Activated T-cell treated with anti-CD3 and anti-CD28 coated beads, Interleukin-2, amount 50 U/mL, for 4 hours (primary cell): Measurements from ENCODE around the gene OR8H2. TPM values are rescaled to one million over a fixed set of nuclear protein-coding genes. Genes with fewer than 3 reads are reported as not detected.
"Not testable (repeated sequence)": the region's sequence is repeated elsewhere in the genome, so short reads cannot be mapped to it uniquely, and the experiment has no call there.

ENCODE experiments used
- ATAC-seq, 2 donors: fragments of 200-7000 bp; cut with Tn5 transposase; one replicate each; pipeline ENCODE4 v1.10.0; 2021
- DNase-seq: peaks from one replicate; pipeline ENCODE4 v3.0.0-alpha.2; 2020
- H3K27me3 Mint-ChIP-seq: one replicate; pipeline ENCODE4 v1.8.0; 2021; ENCODE audit warnings: low read depth, mixed read lengths
- H3K36me3 Mint-ChIP-seq: one replicate; pipeline ENCODE4 v1.8.0; 2022; ENCODE audit warnings: mixed read lengths; ENCODE audit not compliant: insufficient read depth
- H3K4me1 Mint-ChIP-seq: one replicate; pipeline ENCODE4 v1.8.0; 2021; ENCODE audit warnings: low read depth, mixed read lengths
- H3K4me3 Mint-ChIP-seq: one replicate; pipeline ENCODE4 v1.8.0; 2021; ENCODE audit warnings: mild to moderate bottlenecking, moderate library complexity, mixed read lengths
- H3K9me3 Mint-ChIP-seq: one replicate; pipeline ENCODE4 v1.8.0; 2021; ENCODE audit warnings: mixed read lengths
- total RNA-seq, 3 donors: library from RNA; stranded (reverse); gene quantifications; one replicate each; pipeline ENCODE4 v1.2.1, GENCODE V29; 2021

Gene OR8H2, protein sequence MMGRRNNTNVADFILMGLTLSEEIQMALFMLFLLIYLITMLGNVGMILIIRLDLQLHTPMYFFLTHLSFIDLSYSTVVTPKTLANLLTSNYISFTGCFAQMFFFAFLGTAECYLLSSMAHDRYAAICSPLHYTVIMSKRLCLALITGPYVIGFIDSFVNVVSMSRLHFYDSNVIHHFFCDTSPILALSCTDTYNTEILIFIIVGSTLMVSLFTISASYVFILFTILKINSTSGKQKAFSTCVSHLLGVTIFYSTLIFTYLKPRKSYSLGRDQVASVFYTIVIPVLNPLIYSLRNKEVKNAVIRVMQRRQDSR
- not detected for total RNA-seq

DNA sequence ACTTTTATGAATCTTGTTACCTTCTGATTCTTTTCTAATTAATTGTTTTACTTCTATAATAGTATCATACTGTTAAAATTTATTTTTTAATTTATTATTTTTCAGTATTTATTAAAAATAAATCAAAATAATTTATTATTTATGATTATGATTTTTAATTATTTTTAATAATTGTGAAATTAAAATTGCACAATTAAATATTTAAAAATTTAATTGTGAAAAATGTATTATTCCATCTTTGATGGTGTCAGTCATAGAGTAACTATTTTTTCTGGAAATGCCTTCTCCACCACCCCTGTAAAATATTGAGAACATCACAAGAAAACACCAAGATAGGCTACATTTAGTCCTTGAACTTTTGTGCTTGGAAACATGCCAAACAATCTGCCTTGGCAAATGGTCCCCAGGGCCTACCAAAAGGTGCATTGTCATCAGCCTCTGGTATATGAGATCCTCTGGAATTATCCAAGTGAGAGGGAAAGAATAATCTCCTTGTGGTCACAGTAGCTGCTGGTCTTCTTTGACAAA is at the start of gene OR8H2:
Gene OR8H2, plus strand, starts transcription at position 478 of the 528 bp plus-strand sequence. CDS start 1,356 bp downstream, outside the sequence.
- no peak for ATAC-seq
- H3K27me3 Mint-ChIP-seq, result no peaks in the 10 kb centered on the region

DNA sequence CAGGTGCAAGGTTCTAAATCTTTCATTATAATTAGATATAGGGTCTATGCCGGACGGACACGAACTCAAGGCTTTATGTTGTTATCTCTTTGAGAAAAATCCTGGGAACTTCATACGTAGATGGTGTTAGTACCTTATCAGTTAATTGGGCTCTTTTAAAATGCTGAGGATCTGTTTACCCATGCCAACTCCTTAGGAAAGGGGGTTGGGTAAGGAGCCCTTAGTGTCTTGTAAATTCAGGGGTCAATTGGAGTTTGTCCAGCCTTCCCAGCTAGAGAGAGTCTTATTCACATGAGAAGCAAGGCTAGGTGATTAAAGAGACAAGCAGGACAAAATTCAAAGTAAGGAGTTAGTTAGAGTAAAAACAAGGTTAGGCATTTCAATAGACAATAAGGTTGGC is 47.1 kb upstream of the OR8H2 start:
- DNase-seq, H3K4me1 Mint-ChIP-seq, H3K4me3 Mint-ChIP-seq, H3K36me3 Mint-ChIP-seq, H3K27me3 Mint-ChIP-seq, ATAC-seq: not testable (repeated sequence)
- peaks cover 47% of the 10 kb centered on the region for H3K9me3 Mint-ChIP-seq

More for the DNA sequence above, at the start of gene OR8H2:
- Mint-ChIP-seq H3K4me3 (no peak within 1 kb of the TSS), H3K36me3 (no peaks in the 10 kb centered on the region), H3K4me1 (no peaks in the 10 kb centered on the region), H3K9me3 (peaks cover 17% of the 10 kb centered on the region)
- no peak for DNase-seq

DNA sequence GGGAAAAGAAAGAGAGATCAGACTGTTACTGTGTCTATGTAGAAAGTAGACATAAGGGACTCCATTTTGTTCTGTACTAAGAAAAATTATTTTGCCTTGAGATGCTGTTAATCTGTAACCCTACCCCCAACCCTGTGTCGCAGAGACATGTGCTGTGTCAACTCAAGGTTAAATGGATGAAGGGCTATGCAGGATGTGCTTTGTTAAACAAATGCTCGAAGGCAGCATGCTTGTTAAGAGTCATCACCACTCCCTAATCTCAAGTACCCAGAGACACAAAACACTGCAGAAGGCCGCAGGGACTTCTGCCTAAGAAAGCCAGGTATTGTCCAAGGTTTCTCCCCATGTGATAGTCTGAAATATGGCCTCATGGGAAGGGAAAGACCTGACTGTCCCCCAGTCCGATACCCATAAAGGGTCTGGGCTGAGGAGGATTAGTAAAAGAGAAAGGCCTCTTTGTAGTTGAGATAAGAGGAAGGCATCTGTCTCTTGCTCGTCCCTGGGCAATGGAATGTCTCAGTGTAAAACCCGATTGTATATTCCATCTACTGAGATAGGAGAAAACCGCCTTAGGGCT is 45.7 kb upstream of the OR8H2 start:
- DNase-seq, H3K4me1 Mint-ChIP-seq, H3K36me3 Mint-ChIP-seq, ATAC-seq, H3K27me3 Mint-ChIP-seq, H3K4me3 Mint-ChIP-seq: not testable (repeated sequence)
- H3K9me3 Mint-ChIP-seq, result peaks cover 35% of the 10 kb centered on the region

DNA sequence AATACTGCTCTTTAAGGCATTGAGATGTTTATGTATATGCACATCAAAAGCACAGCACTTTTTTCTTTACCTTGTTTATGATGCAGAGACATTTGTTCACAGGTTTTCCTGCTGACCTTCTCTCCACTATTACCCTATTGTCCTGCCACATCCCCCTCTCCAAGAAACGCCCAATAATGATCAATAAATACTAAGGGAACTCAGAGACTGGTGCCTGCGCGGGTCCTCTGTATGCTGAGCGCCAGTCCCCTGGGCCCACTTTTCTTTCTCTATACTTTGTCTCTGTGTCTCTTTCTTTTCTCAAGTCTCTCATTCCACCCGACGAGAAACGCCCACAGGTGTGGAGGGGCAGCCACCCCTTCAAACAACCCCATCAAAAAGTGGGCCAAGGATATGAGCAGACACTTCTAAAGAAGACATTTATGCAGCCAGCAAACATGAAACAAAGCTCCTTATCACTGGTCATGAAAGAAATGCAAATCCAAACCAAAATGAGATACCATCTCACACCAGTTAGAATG is 45.2 kb upstream of the OR8H2 start:
- ATAC-seq, H3K4me1 Mint-ChIP-seq, DNase-seq, H3K36me3 Mint-ChIP-seq, H3K27me3 Mint-ChIP-seq, H3K4me3 Mint-ChIP-seq: not testable (repeated sequence)
- peaks cover 34% of the 10 kb centered on the region for H3K9me3 Mint-ChIP-seq

DNA sequence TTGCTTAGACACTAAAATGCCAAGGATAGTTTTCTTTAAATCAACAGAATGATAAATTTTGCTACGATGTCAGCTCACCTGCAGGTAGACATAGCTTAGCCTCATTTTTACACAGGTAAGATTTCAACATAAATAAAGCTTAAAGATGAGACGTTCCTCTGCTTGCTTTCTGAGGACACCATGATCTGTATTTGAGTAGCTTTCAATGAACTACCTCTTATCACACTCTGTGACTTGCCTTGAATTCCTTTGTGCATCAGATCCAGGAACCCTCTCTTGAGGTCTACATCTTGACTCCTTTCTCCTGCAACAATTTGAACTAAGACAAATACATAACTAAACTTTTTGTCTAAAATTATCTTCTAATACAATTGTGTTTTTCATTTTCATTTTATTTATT is 36.5 kb upstream of the OR8H2 start:
- DNase-seq (no peak), ATAC-seq (no peak)
- no peaks in the 10 kb centered on the region for H3K36me3 Mint-ChIP-seq

DNA sequence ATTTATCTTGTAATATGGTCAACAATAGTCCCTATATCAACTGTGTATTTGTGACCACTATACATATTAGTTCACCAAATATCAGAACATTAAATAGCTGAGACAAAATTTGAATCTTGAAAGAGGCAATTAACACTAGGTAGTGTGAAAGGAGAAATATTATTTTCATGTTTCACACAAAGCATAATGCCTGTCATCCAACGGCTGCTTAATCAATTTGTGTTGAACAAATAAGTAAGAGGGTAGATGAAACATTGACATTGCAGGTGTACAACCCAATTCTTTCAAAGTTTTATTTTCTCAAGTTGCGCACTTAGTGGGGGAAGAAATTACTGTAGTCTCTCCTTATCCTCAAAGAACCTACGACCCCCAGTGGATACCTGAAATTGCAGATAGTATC is 13.8 kb upstream of the OR8H2 start:
- Mint-ChIP-seq H3K27me3 (no peaks in the 10 kb centered on the region), H3K4me1 (no peaks in the 10 kb centered on the region), H3K4me3 (no peak overlapping the region), H3K9me3 (peaks cover 6% of the 10 kb centered on the region), H3K36me3 (no peaks in the 10 kb centered on the region)
- ATAC-seq, result no peak
- no peak for DNase-seq

More for the DNA sequence above, 36.5 kb upstream of the OR8H2 start:
- Mint-ChIP-seq H3K4me3 (no peak overlapping the region), H3K4me1 (no peaks in the 10 kb centered on the region), H3K9me3 (peaks cover 22% of the 10 kb centered on the region), H3K27me3 (no peaks in the 10 kb centered on the region)

DNA sequence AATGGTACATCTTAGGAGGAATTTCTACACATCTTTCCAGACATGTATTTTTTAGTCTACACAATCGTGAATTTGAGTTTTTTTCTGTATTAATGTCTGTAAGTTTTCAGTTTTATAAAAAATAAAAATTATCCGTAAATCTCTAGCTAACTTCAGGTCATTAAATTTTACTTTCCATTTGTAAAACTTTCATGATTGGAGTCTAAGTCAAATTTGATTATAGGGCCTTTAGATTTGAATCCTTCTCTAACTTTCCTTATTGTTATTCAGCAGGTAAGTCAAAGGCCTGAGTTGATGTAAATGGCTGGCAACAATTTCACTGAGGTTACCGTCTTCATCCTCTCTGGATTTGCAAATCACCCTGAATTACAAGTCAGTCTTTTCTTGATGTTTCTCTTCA is 10.5 kb upstream of the OR8H2 start, which contains the start of gene OR8I2:
Gene OR8I2, plus strand, starts transcription at position 301 of the 400 bp plus-strand sequence. Its CDS starts 0 bp downstream, at position 301.
- no peaks in the 10 kb centered on the region for H3K36me3 Mint-ChIP-seq
- peaks cover 13% of the 10 kb centered on the region for H3K9me3 Mint-ChIP-seq
- H3K4me3 Mint-ChIP-seq, result no peak within 1 kb of the TSS
- no peak for ATAC-seq
- H3K27me3 Mint-ChIP-seq, result no peaks in the 10 kb centered on the region
- H3K4me1 Mint-ChIP-seq, result no peaks in the 10 kb centered on the region
- DNase-seq, result no peak

DNA sequence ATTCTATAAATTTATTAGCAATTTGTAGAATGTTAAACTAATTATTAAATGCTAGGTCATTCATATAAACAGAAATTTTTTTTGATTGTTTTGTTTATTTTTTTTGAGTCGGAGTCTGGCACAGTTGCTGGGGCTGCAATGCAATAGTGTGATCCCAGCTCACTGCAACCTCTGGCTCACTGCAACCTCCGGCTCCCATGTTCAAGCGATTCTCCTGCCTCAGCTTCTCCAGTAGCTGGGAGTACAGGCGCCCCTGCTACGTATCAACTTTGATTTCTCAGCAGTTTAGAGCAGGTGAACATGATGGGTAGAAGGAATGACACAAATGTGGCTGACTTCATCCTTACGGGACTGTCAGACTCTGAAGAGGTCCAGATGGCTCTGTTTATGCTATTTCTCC is 18.6 kb downstream of the OR8H2 start, which contains the start of gene OR8H3:
Gene OR8H3, plus strand, starts transcription at position 301 of the 400 bp plus-strand sequence. Its CDS starts 0 bp downstream, at position 301.
- H3K4me1 Mint-ChIP-seq, result no peaks in the 10 kb centered on the region
- H3K36me3 Mint-ChIP-seq, result no peaks in the 10 kb centered on the region
- no peak within 1 kb of the TSS for H3K4me3 Mint-ChIP-seq
- peaks cover 17% of the 10 kb centered on the region for H3K9me3 Mint-ChIP-seq
- ATAC-seq, result no peak
- no peaks in the 10 kb centered on the region for H3K27me3 Mint-ChIP-seq
- DNase-seq, result no peak

DNA sequence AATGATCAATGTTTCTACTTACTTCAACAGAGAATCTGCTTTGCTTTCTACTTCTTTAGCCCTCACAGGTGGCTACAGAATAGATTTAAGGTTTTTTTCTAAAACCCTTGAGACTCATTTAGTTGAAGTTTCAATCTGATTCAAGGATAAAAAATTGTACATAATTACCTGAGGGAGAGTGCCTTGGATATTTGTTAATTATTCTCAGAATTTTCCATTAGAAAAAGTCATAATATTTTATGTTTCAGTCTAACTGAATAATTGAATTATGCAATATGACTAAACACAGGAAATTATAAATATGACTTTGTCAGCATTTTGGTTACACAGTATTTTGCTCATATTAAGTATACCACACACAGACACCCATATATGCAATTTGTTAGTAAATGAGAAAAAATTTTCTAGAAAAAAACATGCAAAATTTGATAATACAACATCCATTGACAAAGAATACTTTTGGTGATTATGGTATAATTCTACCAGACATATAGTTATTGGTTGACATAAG is 36.7 kb downstream of the OR8H2 start, which contains the start of gene OR8J3:
Gene OR8J3, minus strand, starts transcription at position 51 of the 511 bp plus-strand sequence. CDS start 2,483 bp downstream, outside the sequence.
- Mint-ChIP-seq H3K27me3 (no peaks in the 10 kb centered on the region), H3K4me1 (no peaks in the 10 kb centered on the region), H3K9me3 (peaks cover 15% of the 10 kb centered on the region), H3K36me3 (no peaks in the 10 kb centered on the region), H3K4me3 (no peak within 1 kb of the TSS)
- no peak for DNase-seq
- no peak for ATAC-seq

DNA sequence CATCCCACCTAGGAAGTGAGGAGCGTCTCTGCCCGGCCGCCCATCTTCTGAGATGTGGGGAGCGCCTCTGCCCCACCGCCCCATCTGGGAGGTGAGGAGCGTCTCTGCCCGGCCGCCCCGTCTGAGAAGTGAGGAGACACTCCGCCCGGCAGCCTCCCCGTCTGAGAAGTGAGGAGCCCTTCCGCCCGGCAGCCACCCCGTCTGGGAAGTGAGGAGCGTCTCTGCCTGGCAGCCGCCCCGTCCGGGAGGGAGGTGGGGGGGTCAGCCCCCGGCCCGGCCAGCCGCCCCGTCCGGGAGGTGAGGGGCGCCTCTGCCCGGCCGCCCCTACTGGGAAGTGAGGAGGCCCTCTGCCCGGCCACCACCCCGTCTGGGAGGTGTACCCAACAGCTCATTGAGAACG is 40.2 kb downstream of the OR8H2 start:
- not testable (repeated sequence) for ATAC-seq, H3K4me3 Mint-ChIP-seq, DNase-seq, H3K36me3 Mint-ChIP-seq, H3K4me1 Mint-ChIP-seq, H3K27me3 Mint-ChIP-seq
- H3K9me3 Mint-ChIP-seq, result peaks cover 12% of the 10 kb centered on the region

DNA sequence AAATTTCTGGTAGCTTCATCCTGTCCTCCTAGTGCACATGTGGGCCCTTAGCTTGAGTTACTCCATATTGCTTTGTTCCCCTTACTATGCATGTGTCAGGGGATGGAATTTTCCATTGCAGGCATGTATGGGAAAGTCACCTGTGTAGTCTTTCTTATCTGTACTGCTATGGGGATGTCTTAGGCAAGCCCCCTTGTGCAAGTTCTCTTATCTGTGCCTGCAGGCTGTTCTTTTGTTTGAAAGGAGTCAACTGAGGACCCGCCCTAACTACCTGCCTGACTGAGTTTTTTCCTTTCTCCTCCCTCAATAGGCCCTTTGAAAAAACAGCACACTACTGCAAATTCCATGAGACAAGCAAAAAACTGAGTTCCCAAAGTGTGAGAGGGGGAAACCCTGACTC is 47.9 kb downstream of the OR8H2 start:
- ATAC-seq (no peak), DNase-seq (no peak)
- H3K9me3 Mint-ChIP-seq, result peaks cover 31% of the 10 kb centered on the region
- no peaks in the 10 kb centered on the region for H3K4me1 Mint-ChIP-seq
- H3K36me3 Mint-ChIP-seq, result no peaks in the 10 kb centered on the region
- H3K27me3 Mint-ChIP-seq, result no peaks in the 10 kb centered on the region
- H3K4me3 Mint-ChIP-seq, result no peak overlapping the region

DNA sequence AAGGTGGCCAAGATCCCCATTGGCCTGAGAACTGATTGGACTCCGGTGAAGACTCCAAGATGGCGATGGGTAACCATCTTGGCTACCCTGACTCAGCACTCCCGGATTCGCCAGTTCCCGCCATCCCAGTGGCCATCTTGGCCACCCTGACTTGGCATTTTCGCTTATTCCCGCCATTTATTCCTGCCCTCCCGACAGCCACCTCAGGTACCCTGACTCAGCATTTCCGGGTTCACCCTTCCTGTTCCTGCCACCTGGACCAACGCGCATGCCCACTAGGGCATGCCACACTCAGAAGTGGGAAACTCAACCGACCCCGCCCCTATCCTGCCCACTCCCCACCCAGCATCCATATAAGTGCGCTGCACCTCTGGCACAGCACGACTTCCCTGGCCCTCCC is 48.8 kb downstream of the OR8H2 start:
- ATAC-seq (no peak), DNase-seq (no peak)
- Mint-ChIP-seq H3K36me3 (no peaks in the 10 kb centered on the region), H3K27me3 (no peaks in the 10 kb centered on the region), H3K4me3 (no peak overlapping the region), H3K9me3 (peaks cover 36% of the 10 kb centered on the region), H3K4me1 (no peaks in the 10 kb centered on the region)
